ENCODE data around the gene SLC22A23.

SLC22A23 gene

GRCh38 chr6:3372912-3373554 is 83.8 kb downstream of the SLC22A23 start:
- 75% methylated on average over 6 of the region's 6 CpGs for WGBS

GRCh38 chr6:3372184-3372846 is 84.5 kb downstream of the SLC22A23 start:
- H3K79me1 ChIP-seq (replicated peaks; ENCODE audit: low read length, poor library complexity, severe bottlenecking), result no peaks in the 10 kb centered on the region
- no peaks in the 10 kb centered on the region for H3K9me3 ChIP-seq (ENCODE audit: control insufficient read depth, low read length)
- WGBS, result 90% methylated on average over 12 of the region's 12 CpGs
- H2BK120ac ChIP-seq (ENCODE audit: low read depth, low read length), result no peak overlapping the region
- no peak overlapping the region for H3K23ac ChIP-seq (ENCODE audit: low read length in 2 of 2)
- H3K14ac ChIP-seq (ENCODE audit: low read length in 2 of 2), result peak overlapping the region in 1 of 2 experiments; percentile 29
- no peaks in the 10 kb centered on the region for H3K4me1 ChIP-seq (ENCODE audit: control insufficient read depth, insufficient read depth, low read depth, low read length)
- no peak overlapping the region for H3K27ac ChIP-seq (ENCODE audit: low read length, poor library complexity, severe bottlenecking)
- H4K8ac ChIP-seq (ENCODE audit: low read length), result no peak overlapping the region
- H3K18ac ChIP-seq (ENCODE audit: low read depth in 1 of 2, low read length in 2 of 2), result no peak overlapping the region
- H2BK5ac ChIP-seq (ENCODE audit: low read depth, low read length, poor library complexity, severe bottlenecking), result no peak overlapping the region
- H3K4me3 ChIP-seq (ENCODE audit: insufficient read depth in 1 of 2, low read depth in 1 of 2, low read length in 2 of 2), result no peak overlapping the region
- peak overlapping the region; percentile 33 for H2BK15ac ChIP-seq (ENCODE audit: low read depth, poor library complexity, severe bottlenecking)
- H3K36me3 ChIP-seq (ENCODE audit: control insufficient read depth in 1 of 2, insufficient read depth in 2 of 2, low read depth in 1 of 2, low read length in 2 of 2), result peaks cover 0 to 40% of the 10 kb centered on the region in 2 experiments
- H3K9ac ChIP-seq (ENCODE audit: low read length), result no peak overlapping the region
- H4K91ac ChIP-seq (ENCODE audit: low read length), result no peak overlapping the region
- peaks cover 0 to 3% of the 10 kb centered on the region in 2 experiments for H3K27me3 ChIP-seq (ENCODE audit: control insufficient read depth in 1 of 2, insufficient read depth in 1 of 2, low read length in 2 of 2)
- H2AK5ac ChIP-seq (ENCODE audit: low read length, severe bottlenecking), result no peak overlapping the region
- H3K4me2 ChIP-seq (ENCODE audit: low read length, poor library complexity, severe bottlenecking), result no peak overlapping the region
- H2BK12ac ChIP-seq (ENCODE audit: low read length in 2 of 2), result no peak overlapping the region
- H2AFZ ChIP-seq (ENCODE audit: low read depth, low read length), result no peak overlapping the region
- no peak for DNase-seq
- H3K4ac ChIP-seq (ENCODE audit: low read depth in 1 of 2, low read length in 2 of 2), result no peak overlapping the region

More at GRCh38 chr6:3372912-3373554, 83.8 kb downstream of the SLC22A23 start:
- Histone ChIP-seq H3K4me1 (ENCODE audit: control insufficient read depth, insufficient read depth, low read depth, low read length) (no peaks in the 10 kb centered on the region), H3K4me2 (ENCODE audit: low read length, poor library complexity, severe bottlenecking) (no peak overlapping the region), H2AK5ac (ENCODE audit: low read length, severe bottlenecking) (no peak overlapping the region), H3K4ac (ENCODE audit: low read depth in 1 of 2, low read length in 2 of 2) (no peak overlapping the region), H2BK15ac (ENCODE audit: low read depth, poor library complexity, severe bottlenecking) (no peak overlapping the region), H2BK120ac (ENCODE audit: low read depth, low read length) (no peak overlapping the region), H3K27ac (ENCODE audit: low read length, poor library complexity, severe bottlenecking) (no peak overlapping the region), H3K9me3 (ENCODE audit: control insufficient read depth, low read length) (no peaks in the 10 kb centered on the region), H2BK12ac (ENCODE audit: low read length in 2 of 2) (no peak overlapping the region), H4K91ac (ENCODE audit: low read length) (no peak overlapping the region), H3K27me3 (ENCODE audit: control insufficient read depth in 1 of 2, insufficient read depth in 1 of 2, low read length in 2 of 2) (no peaks in the 10 kb centered on the region), H4K8ac (ENCODE audit: low read length) (no peak overlapping the region), H3K14ac (ENCODE audit: low read length in 2 of 2) (no peak overlapping the region), H3K23ac (ENCODE audit: low read length in 2 of 2) (no peak overlapping the region), H3K36me3 (ENCODE audit: control insufficient read depth in 1 of 2, insufficient read depth in 2 of 2, low read depth in 1 of 2, low read length in 2 of 2) (peaks cover 0 to 47% of the 10 kb centered on the region in 2 experiments), H3K4me3 (ENCODE audit: insufficient read depth in 1 of 2, low read depth in 1 of 2, low read length in 2 of 2) (no peak overlapping the region), H2BK5ac (ENCODE audit: low read depth, low read length, poor library complexity, severe bottlenecking) (no peak overlapping the region), H3K9ac (ENCODE audit: low read length) (no peak overlapping the region), H2AFZ (ENCODE audit: low read depth, low read length) (no peak overlapping the region), H3K79me1 (replicated peaks; ENCODE audit: low read length, poor library complexity, severe bottlenecking) (no peaks in the 10 kb centered on the region), H3K18ac (ENCODE audit: low read depth in 1 of 2, low read length in 2 of 2) (no peak overlapping the region)
- DNase-seq, result no peak

- H3K14ac ChIP-seq (ENCODE audit: low read length in 2 of 2), result no peak overlapping the region
- H3K4me1 ChIP-seq (ENCODE audit: control insufficient read depth, insufficient read depth, low read depth, low read length), result no peaks in the 10 kb centered on the region
- H3K4me2 ChIP-seq (ENCODE audit: low read length, poor library complexity, severe bottlenecking), result no peak overlapping the region
- H3K36me3 ChIP-seq (ENCODE audit: control insufficient read depth in 1 of 2, insufficient read depth in 2 of 2, low read depth in 1 of 2, low read length in 2 of 2), result peaks cover 0 to 31% of the 10 kb centered on the region in 2 experiments
- WGBS, result 78% methylated on average over 5 of the region's 5 CpGs
- H2BK15ac ChIP-seq (ENCODE audit: low read depth, poor library complexity, severe bottlenecking), result no peak overlapping the region
- H3K9ac ChIP-seq (ENCODE audit: low read length), result no peak overlapping the region
- H2BK12ac ChIP-seq (ENCODE audit: low read length in 2 of 2), result no peak overlapping the region
- H2BK5ac ChIP-seq (ENCODE audit: low read depth, low read length, poor library complexity, severe bottlenecking), result no peak overlapping the region
- H3K9me3 ChIP-seq (ENCODE audit: control insufficient read depth, low read length), result no peaks in the 10 kb centered on the region
- no peak overlapping the region for H3K23ac ChIP-seq (ENCODE audit: low read length in 2 of 2)
- no peaks in the 10 kb centered on the region for H3K79me1 ChIP-seq (replicated peaks; ENCODE audit: low read length, poor library complexity, severe bottlenecking)
- H2AK5ac ChIP-seq (ENCODE audit: low read length, severe bottlenecking), result no peak overlapping the region
- no peak overlapping the region for H3K4me3 ChIP-seq (ENCODE audit: insufficient read depth in 1 of 2, low read depth in 1 of 2, low read length in 2 of 2)
- no peak overlapping the region for H4K8ac ChIP-seq (ENCODE audit: low read length)
- H3K18ac ChIP-seq (ENCODE audit: low read depth in 1 of 2, low read length in 2 of 2), result no peak overlapping the region
- H4K91ac ChIP-seq (ENCODE audit: low read length), result no peak overlapping the region
- no peak overlapping the region for H2BK120ac ChIP-seq (ENCODE audit: low read depth, low read length)
- H3K27me3 ChIP-seq (ENCODE audit: control insufficient read depth in 1 of 2, insufficient read depth in 1 of 2, low read length in 2 of 2), result peaks cover 0 to 5% of the 10 kb centered on the region in 2 experiments
- DNase-seq, result no peak
- H2AFZ ChIP-seq (ENCODE audit: low read depth, low read length), result no peak overlapping the region
- H3K4ac ChIP-seq (ENCODE audit: low read depth in 1 of 2, low read length in 2 of 2), result no peak overlapping the region
- H3K27ac ChIP-seq (ENCODE audit: low read length, poor library complexity, severe bottlenecking), result no peak overlapping the region
These were observed 85.5 kb downstream of the SLC22A23 start for GRCh38 chr6:3371222-3371949.

All from mesenchymal stem cell (in vitro differentiated cells and primary cell).